Fibroblast of lung (primary cell): ENCODE results near the gene DENND1A. TPM values are rescaled to one million over a fixed set of nuclear protein-coding genes. Genes with fewer than 3 reads are reported as not detected.
A peak's percentile ranks its signal among the peaks of the same experiment; 100 is the strongest.

Experiments
- DNase-seq, 2 donors: peaks; one replicate each; pipeline versions ENCODE4 v3.0.0 to v3.0.0-alpha.2; 2010; ENCODE audit warnings: low read depth in 2 of 2
- H2AFZ ChIP-seq: 2 replicates; pipeline ENCODE4 v1.5.1; 2012; ENCODE audit warnings: low read length, control low read depth, inconsistent platforms
- H3K27ac ChIP-seq: 2 replicates; pipeline ENCODE4 v1.5.1; 2011; ENCODE audit warnings: low read length, control low read depth; ENCODE audit not compliant: insufficient read depth
- H3K27me3 ChIP-seq: 2 replicates; pipeline ENCODE4 v1.5.1; 2011; ENCODE audit warnings: mild to moderate bottlenecking, low read length; ENCODE audit not compliant: control insufficient read depth, insufficient read depth
- H3K36me3 ChIP-seq: 2 replicates; pipeline ENCODE4 v1.5.1; 2011; ENCODE audit warnings: low read length; ENCODE audit not compliant: control insufficient read depth, insufficient read depth
- H3K4me1 ChIP-seq: 2 replicates; pipeline ENCODE4 v1.5.1; 2011; ENCODE audit warnings: low read length; ENCODE audit not compliant: control insufficient read depth, insufficient read depth; ENCODE audit errors: extremely low read depth
- H3K4me2 ChIP-seq: 2 replicates; pipeline ENCODE4 v1.5.1; 2011; ENCODE audit warnings: low read length, control low read depth; ENCODE audit not compliant: insufficient read depth; ENCODE audit errors: extremely low read depth
- H3K4me3 ChIP-seq, 4 experiments: fragments of 200-600 bp in 1 of 4; sonication (generic) in 1 of 4; replicated peaks in 1 of 4; 2 replicates each; pipeline ENCODE4 v1.5.1; 2011 to 2016; ENCODE audit warnings: low read length in 4 of 4, low read depth in 3 of 4, mild to moderate bottlenecking in 3 of 4, control low read depth in 2 of 4, inconsistent platforms in 1 of 4, mixed read lengths in 1 of 4; ENCODE audit not compliant: insufficient read depth in 1 of 4; ENCODE audit errors: control extremely low read depth in 1 of 4
- H3K79me2 ChIP-seq: 2 replicates; pipeline ENCODE4 v1.5.1; 2012; ENCODE audit warnings: mild to moderate bottlenecking, low read length, inconsistent platforms; ENCODE audit not compliant: control insufficient read depth, insufficient read depth
- H3K9ac ChIP-seq: 2 replicates; pipeline ENCODE4 v1.5.1; 2011; ENCODE audit warnings: mild to moderate bottlenecking, low read length, control low read depth; ENCODE audit not compliant: insufficient read depth
- H3K9me3 ChIP-seq: 2 replicates; pipeline ENCODE4 v1.5.1; 2012; ENCODE audit warnings: low read depth, low read length; ENCODE audit not compliant: control insufficient read depth, insufficient read depth
- H4K20me1 ChIP-seq: 2 replicates; pipeline ENCODE4 v1.5.1; 2011; ENCODE audit warnings: low read length; ENCODE audit not compliant: control insufficient read depth, insufficient read depth; ENCODE audit errors: extremely low read depth
- EZH2 ChIP-seq: IDR thresholded peaks from 2 replicates; pipeline ENCODE4 v1.5.1; 2012; ENCODE audit warnings: low read length, control low read depth, mild to moderate bottlenecking; ENCODE audit errors: missing control alignments
- polyA plus RNA-seq, 2 donors: library from polyadenylated mRNA; depleted of rRNA in 1 of 2; stranded (reverse) in 1 of 2; unstranded in 1 of 2; fragments of >200 nt; gene quantifications; 2 replicates each; pipeline ENCODE4 v1.2.1, GENCODE V29; 2011 to 2012; ENCODE audit warnings: missing spikeins in 1 of 2
- total RNA-seq: library from RNA; depleted of rRNA; stranded (reverse); fragments of >200 nt; gene quantifications from 2 replicates; pipeline ENCODE4 v1.2.1, GENCODE V29; 2014
- TF ChIP-seq, protein P1 (sequence below), 2 donors: IDR thresholded peaks in 1 of 2; conservative IDR thresholded peaks in 1 of 2; 1 replicate in 1 of 2; 2 replicates in 1 of 2; pipeline ENCODE4 v1.5.1; 2011 to 2012; ENCODE audit warnings: low read length in 2 of 2, control low read depth in 1 of 2, inconsistent platforms in 1 of 2, low read depth in 1 of 2, mild to moderate bottlenecking in 1 of 2

The DENND1A gene
- total and polyA plus RNA-seq, 2 donors (not counting 1 experiment from before 2014, with no cell fraction given), result 13.0 to 18.3 TPM

DNA sequence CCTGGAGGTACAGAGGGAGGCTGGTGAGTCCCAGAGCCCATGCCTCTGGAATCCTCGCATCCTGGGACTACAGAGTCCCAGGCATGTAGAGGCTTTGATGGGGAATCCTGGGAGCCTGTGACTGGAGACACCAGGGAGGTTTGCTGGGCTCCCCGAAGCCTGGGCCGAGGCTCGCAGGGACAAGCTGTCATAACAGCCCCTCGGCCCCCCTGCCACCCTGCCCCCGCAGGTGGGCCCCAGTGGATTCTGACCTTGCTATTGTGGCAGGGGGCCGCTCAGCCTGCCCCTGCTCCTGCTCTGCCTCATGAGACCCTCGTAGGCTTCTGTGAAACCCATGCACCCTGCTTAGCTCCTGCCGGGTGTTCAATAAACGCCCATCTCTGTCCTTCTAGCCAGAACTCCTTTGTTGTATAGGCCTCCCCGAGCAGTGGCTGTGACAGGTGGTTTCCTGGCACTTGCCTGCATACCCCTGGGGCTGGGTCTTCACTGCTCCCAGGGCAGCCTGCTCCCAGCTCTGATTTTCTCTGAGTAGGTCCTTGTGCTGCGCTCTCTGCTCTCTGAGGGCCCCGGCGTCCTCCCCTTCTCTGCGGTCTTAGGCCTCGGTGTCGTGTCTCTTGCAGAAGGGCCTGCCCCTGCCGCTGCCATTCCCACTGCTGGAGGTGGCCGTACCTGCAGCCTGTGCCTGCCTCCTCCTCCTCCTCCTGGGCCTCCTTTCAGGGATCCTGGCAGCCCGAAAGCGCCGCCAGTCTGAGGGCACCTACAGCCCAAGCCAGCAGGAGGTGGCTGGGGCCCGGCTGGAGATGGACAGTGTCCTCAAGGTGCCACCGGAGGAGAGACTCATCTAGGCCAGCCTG lies 553.5 kb downstream of the DENND1A start:
- Histone ChIP-seq H3K4me1 (no peaks in the 10 kb centered on the region), H3K36me3 (no peaks in the 10 kb centered on the region), H3K9ac (no peak overlapping the region), H4K20me1 (no peaks in the 10 kb centered on the region), H2AFZ (no peak overlapping the region), H3K27me3 (peaks cover 37% of the 10 kb centered on the region), H3K27ac (no peak overlapping the region), H3K4me3 (no peak overlapping the region), H3K9me3 (no peaks in the 10 kb centered on the region), H3K79me2 (no peaks in the 10 kb centered on the region), H3K4me2 (no peak overlapping the region)
- TF ChIP-seq EZH2, result no peak
- TF ChIP-seq, protein P1, sequence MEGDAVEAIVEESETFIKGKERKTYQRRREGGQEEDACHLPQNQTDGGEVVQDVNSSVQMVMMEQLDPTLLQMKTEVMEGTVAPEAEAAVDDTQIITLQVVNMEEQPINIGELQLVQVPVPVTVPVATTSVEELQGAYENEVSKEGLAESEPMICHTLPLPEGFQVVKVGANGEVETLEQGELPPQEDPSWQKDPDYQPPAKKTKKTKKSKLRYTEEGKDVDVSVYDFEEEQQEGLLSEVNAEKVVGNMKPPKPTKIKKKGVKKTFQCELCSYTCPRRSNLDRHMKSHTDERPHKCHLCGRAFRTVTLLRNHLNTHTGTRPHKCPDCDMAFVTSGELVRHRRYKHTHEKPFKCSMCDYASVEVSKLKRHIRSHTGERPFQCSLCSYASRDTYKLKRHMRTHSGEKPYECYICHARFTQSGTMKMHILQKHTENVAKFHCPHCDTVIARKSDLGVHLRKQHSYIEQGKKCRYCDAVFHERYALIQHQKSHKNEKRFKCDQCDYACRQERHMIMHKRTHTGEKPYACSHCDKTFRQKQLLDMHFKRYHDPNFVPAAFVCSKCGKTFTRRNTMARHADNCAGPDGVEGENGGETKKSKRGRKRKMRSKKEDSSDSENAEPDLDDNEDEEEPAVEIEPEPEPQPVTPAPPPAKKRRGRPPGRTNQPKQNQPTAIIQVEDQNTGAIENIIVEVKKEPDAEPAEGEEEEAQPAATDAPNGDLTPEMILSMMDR (conservative IDR thresholded peaks at IDR 0.05 in 1 of 2, IDR thresholded peaks at IDR 0.05 in 1 of 2; ENCODE audit: low read depth in 1 of 2, low read length in 2 of 2), result no peak
- no peak for DNase-seq

DNA sequence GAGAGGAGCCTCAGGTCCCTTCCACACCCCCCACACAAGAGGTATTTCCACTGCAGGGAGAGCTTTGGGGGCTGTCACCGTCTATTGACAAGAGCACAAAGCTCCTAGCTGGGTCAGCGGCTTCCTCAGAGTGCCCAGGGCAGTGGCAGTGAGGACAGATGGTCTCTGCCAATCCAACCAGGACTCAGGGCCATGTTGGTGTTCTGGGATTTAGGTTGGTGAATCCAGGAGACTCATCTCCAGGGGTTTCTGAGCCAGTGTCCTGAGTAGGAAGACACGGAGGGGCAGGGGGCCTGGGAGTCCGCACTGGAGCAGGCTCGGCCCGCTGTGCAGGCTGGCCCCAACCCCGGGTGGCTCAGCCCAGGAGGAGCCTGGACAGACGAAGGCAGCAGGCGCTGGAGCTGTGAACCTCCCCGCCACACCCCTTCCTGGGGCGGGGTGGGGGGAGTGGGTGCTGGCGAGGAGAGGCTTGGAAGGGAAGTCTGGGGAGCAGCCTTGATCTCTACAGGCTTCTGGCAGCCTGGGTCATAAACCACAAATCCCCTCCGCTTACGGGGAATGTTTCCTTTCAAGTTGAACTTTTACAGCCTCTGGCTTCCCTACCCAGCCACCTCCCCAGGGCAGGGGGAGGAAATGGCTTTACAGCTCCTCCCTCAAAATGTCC lies 554.3 kb downstream of the DENND1A start:
- H3K36me3 ChIP-seq, result no peaks in the 10 kb centered on the region
- no peaks in the 10 kb centered on the region for H3K4me1 ChIP-seq
- no peak overlapping the region for H3K27ac ChIP-seq
- no peak overlapping the region for H3K4me3 ChIP-seq
- TF ChIP-seq, protein P1 (conservative IDR thresholded peaks at IDR 0.05 in 1 of 2, IDR thresholded peaks at IDR 0.05 in 1 of 2; ENCODE audit: low read depth in 1 of 2, low read length in 2 of 2), result no peak
- TF ChIP-seq EZH2, result no peak
- no peak overlapping the region for H2AFZ ChIP-seq
- no peaks in the 10 kb centered on the region for H4K20me1 ChIP-seq
- DNase-seq, result peak; percentile 12 to 29
- H3K79me2 ChIP-seq, result no peaks in the 10 kb centered on the region
- no peak overlapping the region for H3K9ac ChIP-seq
- no peaks in the 10 kb centered on the region for H3K9me3 ChIP-seq
- no peak overlapping the region for H3K4me2 ChIP-seq
- H3K27me3 ChIP-seq, result peaks cover 37% of the 10 kb centered on the region

DNA sequence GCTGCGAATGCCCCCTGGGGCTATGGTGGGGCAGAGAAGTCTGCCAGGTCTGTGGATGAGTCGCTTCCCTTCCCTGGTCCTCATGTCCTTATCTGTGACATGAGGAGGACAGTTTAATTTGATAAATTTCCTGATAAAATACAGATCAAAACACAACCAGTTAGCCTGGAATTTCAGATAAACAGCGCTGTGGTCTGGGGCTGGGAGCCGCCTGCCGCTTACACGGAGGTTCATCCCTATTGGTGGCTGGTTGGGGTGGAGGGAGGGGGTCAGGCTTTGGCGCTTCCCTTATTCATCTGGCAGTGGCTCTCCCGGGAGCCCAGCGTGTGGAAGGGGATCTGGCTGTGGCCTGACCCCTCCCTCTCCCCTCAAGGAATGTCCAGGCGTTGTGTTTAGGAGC lies 556.0 kb downstream of the DENND1A start:
- Histone ChIP-seq H3K9me3 (no peaks in the 10 kb centered on the region), H3K36me3 (no peaks in the 10 kb centered on the region), H4K20me1 (no peaks in the 10 kb centered on the region), H3K27me3 (peaks cover 37% of the 10 kb centered on the region), H3K9ac (no peak overlapping the region), H3K4me2 (no peak overlapping the region), H3K27ac (no peak overlapping the region), H2AFZ (no peak overlapping the region), H3K4me3 (no peak overlapping the region), H3K4me1 (no peaks in the 10 kb centered on the region), H3K79me2 (no peaks in the 10 kb centered on the region)
- TF ChIP-seq EZH2, result peak; percentile 30
- TF ChIP-seq, protein P1 (conservative IDR thresholded peaks at IDR 0.05 in 1 of 2, IDR thresholded peaks at IDR 0.05 in 1 of 2; ENCODE audit: low read depth in 1 of 2, low read length in 2 of 2), result no peak
- DNase-seq, result peak in 1 of 2 donors; percentile 28
